K562 (cell line): ENCODE results near the gene SNX33. TPM values are rescaled to one million over a fixed set of nuclear protein-coding genes. Genes with fewer than 3 reads are reported as not detected.
A peak's percentile ranks its signal among the peaks of the same experiment; 100 is the strongest.

Source experiments
- ATAC-seq: fragments of 200-7000 bp; cut with Tn5 transposase; 3 replicates; pipeline ENCODE4 v1.9.1; 2020; ENCODE audit warnings: moderate library complexity
- BruUV-seq: library from RNA; stranded (reverse); fragments of 400-500 nt; replicated peaks from 2 replicates; lab custom pipeline; 2021; lab: Mats Ljungman, UMichigan
- CTCF ChIA-PET: fragments of 300-600 bp; formaldehyde crosslinking; extraction: SDS; loops from one replicate; lab custom pipeline; 2021; ENCODE audit warnings: low intra/inter-chr PET ratio; lab: Yijun Ruan, JAX
- POLR2A ChIA-PET: fragments of 300-600, 350-650 bp; sonication (Branson Sonifier 250); formaldehyde crosslinking; extraction: SDS; loops from one replicate; lab custom pipeline; 2021; ENCODE audit warnings: antibody characterized with exemption, inconsistent platforms; lab: Yijun Ruan, JAX
- DNase-seq, 4 experiments: peaks; one replicate each; pipeline versions ENCODE4 v3.0.0 to v3.0.0-alpha.2; 2011 to 2018; ENCODE audit warnings: low spot score in 3 of 4, mixed read lengths in 3 of 4; ENCODE audit errors: extremely low read depth in 1 of 4
- FAIRE-seq: peaks from 2 replicates; lab custom pipeline; 2011; peaks lifted over from hg19 to GRCh38; lab: Jason Lieb, UNC
- H2AFZ ChIP-seq: 2 replicates; pipeline ENCODE4 v1.6.0; 2011; ENCODE audit warnings: low read depth, low read length, control low read depth, inconsistent platforms
- H3K27ac ChIP-seq: fragments of 200-600 bp; 3 replicates; pipeline ENCODE4 v1.8.0; 2011; ENCODE audit warnings: low read depth, mild to moderate bottlenecking, control low read depth, inconsistent platforms, low read length, moderate library complexity, mixed read lengths; ENCODE audit errors: extremely low read depth
- H3K27me3 ChIP-seq, 2 experiments: fragments of 300-600 bp in 1 of 2; 2 replicates in 1 of 2; 3 replicates in 1 of 2; pipeline versions ENCODE4 v1.6.0 to v1.8.0; 2011; ENCODE audit warnings: inconsistent platforms in 2 of 2, low read length in 2 of 2, mild to moderate bottlenecking in 1 of 2, mixed read lengths in 1 of 2, moderate library complexity in 1 of 2; ENCODE audit not compliant: control insufficient read depth in 2 of 2, insufficient read depth in 2 of 2
- H3K36me3 ChIP-seq: fragments of 300-600 bp; 3 replicates; pipeline ENCODE4 v1.8.0; 2011; ENCODE audit warnings: mild to moderate bottlenecking, low read length, inconsistent platforms; ENCODE audit not compliant: control insufficient read depth, insufficient read depth
- H3K4me1 ChIP-seq, 2 experiments: fragments of 200-600 bp in 1 of 2; replicated peaks in 1 of 2; 2 replicates in 1 of 2; 3 replicates in 1 of 2; pipeline versions ENCODE4 v1.5.1 to v1.8.0; 2011; ENCODE audit warnings: inconsistent platforms in 2 of 2, low read length in 2 of 2, mild to moderate bottlenecking in 1 of 2, mixed read lengths in 1 of 2, moderate library complexity in 1 of 2; ENCODE audit not compliant: control insufficient read depth in 2 of 2, insufficient read depth in 2 of 2
- H3K4me2 ChIP-seq: 2 replicates; pipeline ENCODE4 v1.6.1; 2011; ENCODE audit warnings: low read length, control low read depth, inconsistent platforms, mixed read lengths; ENCODE audit not compliant: insufficient read depth
- H3K4me3 ChIP-seq: fragments of 200-600 bp; sonication (generic), shearing (Covaris generic); 2 replicates; pipeline ENCODE4 v1.5.1; 2016; ENCODE audit warnings: control low read depth, inconsistent platforms
- H3K79me2 ChIP-seq: fragments of 200-600 bp; 3 replicates; pipeline ENCODE4 v1.8.0; 2011; ENCODE audit warnings: low read length, inconsistent platforms; ENCODE audit not compliant: control insufficient read depth, insufficient read depth
- H3K9ac ChIP-seq, 2 experiments: 2 replicates each; pipeline versions ENCODE4 v1.6.0 to v1.6.1; 2011; ENCODE audit warnings: low read depth in 2 of 2, low read length in 2 of 2, control low read depth in 1 of 2, inconsistent platforms in 1 of 2, mild to moderate bottlenecking in 1 of 2, mixed read lengths in 1 of 2; ENCODE audit not compliant: insufficient read depth in 1 of 2
- H3K9me1 ChIP-seq: one replicate; pipeline ENCODE4 v1.6.0; 2011; ENCODE audit warnings: inconsistent platforms, mild to moderate bottlenecking, low read length, moderate library complexity; ENCODE audit not compliant: control insufficient read depth, insufficient read depth
- H3K9me3 ChIP-seq: replicated peaks from 2 replicates; pipeline ENCODE4 v1.5.1; 2011; ENCODE audit warnings: low read depth, low read length, inconsistent platforms; ENCODE audit not compliant: control insufficient read depth, insufficient read depth
- H4K20me1 ChIP-seq: replicated peaks from 2 replicates; pipeline ENCODE4 v1.6.1; 2011; ENCODE audit warnings: low read length, inconsistent platforms, mixed read lengths; ENCODE audit not compliant: control insufficient read depth, insufficient read depth
- ERF ChIP-seq: fragments of 450-650 bp; formaldehyde crosslinking; IDR thresholded peaks from 2 replicates; pipeline ENCODE4 v1.4.0; 2020; ENCODE audit warnings: mild to moderate bottlenecking, mixed read lengths
- EZH2 ChIP-seq: IDR thresholded peaks from 2 replicates; pipeline ENCODE4 v1.6.1; 2012; ENCODE audit warnings: low read depth, mild to moderate bottlenecking, inconsistent platforms, low read length, borderline replicate concordance
- PHF21A ChIP-seq: fragments of 450-650 bp; IDR thresholded peaks from 2 replicates; pipeline ENCODE4 v1.6.1; 2017; ENCODE audit warnings: low read depth, borderline replicate concordance
- TGIF2 ChIP-seq: sonication (generic); formaldehyde crosslinking; IDR thresholded peaks from 2 replicates; pipeline ENCODE4 v1.8.1; 2022; ENCODE audit warnings: mild to moderate bottlenecking, missing genetic modification reagents, moderate library complexity
- WGBS: fragments of 100-300 bp; shearing (Covaris generic); methylation state at CpG from one replicate; pipeline ENCODE4 v1.1.6; 2016; ENCODE audit warnings: low coverage, mixed read lengths; ENCODE audit not compliant: insufficient coverage; ENCODE audit errors: missing lambda C conversion rate; 5-methylcytosine and 5-hydroxymethylcytosine counted together
- in situ Hi-C: fragments of 300-500 bp; cut with MboI; formaldehyde crosslinking; loops from 4 replicates; pipeline ENCODE4 v1.15.0; 2018; ENCODE audit warnings: inconsistent platforms, mixed read lengths
- intact Hi-C: fragments of 100-400 bp; cut with micrococcal nuclease; formaldehyde crosslinking; loops from 2 replicates; pipeline ENCODE4 v1.14.2; 2022
- polyA plus RNA-seq, 8 experiments: library from polyadenylated mRNA; depleted of rRNA in 4 of 8; stranded (reverse) in 5 of 8; unstranded in 3 of 8; fragments of >200 nt; fragmentation: Nextera tagmentation in 2 of 8; fragmentation: Illumina TruSeq in 1 of 8; extraction: Ambion mirVana in 2 of 8; extraction: Trizol in 1 of 8; gene quantifications; 2 replicates each; pipeline versions ENCODE4 v1.2.1 to v1.2.3, GENCODE V29; 2011 to 2014; ENCODE audit warnings: inconsistent platforms in 1 of 8, missing spikeins in 1 of 8
- total RNA-seq, 7 experiments: library from RNA; depleted of rRNA in 6 of 7; stranded (reverse); fragments of >200 nt in 6 of 7; fragmentation: Illumina TruSeq in 2 of 7; extraction: Trizol in 2 of 7; gene quantifications; 2 replicates each; pipeline versions ENCODE4 v1.2.1 to v1.2.3, GENCODE V29; 2011 to 2021; ENCODE audit warnings: low replicate concordance in 1 of 7
- TF ChIP-seq, protein P1 (sequence below): sonication (generic); IDR thresholded peaks from 2 replicates; pipeline ENCODE4 v1.6.1; 2016
- TF ChIP-seq, protein P2 (sequence below): fragments of 250-450 bp; sonication (Bioruptor Pico); IDR thresholded peaks from 2 replicates; pipeline ENCODE4 v1.5.0; 2021; ENCODE audit warnings: mild to moderate bottlenecking, moderate library complexity
- TF ChIP-seq, protein P3 (sequence below), 2 experiments: fragments of 450-650 bp in 1 of 2; sonication (generic) in 1 of 2; formaldehyde crosslinking in 1 of 2; IDR thresholded peaks in 1 of 2; conservative IDR thresholded peaks in 1 of 2; 2 replicates each; pipeline versions ENCODE4 v1.6.1 to v1.8.1; 2016 to 2023; ENCODE audit warnings: mild to moderate bottlenecking in 2 of 2, moderate library complexity in 2 of 2, inconsistent platforms in 1 of 2, missing genetic modification reagents in 1 of 2

The SNX33 gene
- total and polyA plus RNA-seq, 9 of the 15 experiments (the other 6 are each of a cell fraction or from before 2014, with no cell fraction given), result 1.4 to 14.1 (median 8.2) TPM

DNA sequence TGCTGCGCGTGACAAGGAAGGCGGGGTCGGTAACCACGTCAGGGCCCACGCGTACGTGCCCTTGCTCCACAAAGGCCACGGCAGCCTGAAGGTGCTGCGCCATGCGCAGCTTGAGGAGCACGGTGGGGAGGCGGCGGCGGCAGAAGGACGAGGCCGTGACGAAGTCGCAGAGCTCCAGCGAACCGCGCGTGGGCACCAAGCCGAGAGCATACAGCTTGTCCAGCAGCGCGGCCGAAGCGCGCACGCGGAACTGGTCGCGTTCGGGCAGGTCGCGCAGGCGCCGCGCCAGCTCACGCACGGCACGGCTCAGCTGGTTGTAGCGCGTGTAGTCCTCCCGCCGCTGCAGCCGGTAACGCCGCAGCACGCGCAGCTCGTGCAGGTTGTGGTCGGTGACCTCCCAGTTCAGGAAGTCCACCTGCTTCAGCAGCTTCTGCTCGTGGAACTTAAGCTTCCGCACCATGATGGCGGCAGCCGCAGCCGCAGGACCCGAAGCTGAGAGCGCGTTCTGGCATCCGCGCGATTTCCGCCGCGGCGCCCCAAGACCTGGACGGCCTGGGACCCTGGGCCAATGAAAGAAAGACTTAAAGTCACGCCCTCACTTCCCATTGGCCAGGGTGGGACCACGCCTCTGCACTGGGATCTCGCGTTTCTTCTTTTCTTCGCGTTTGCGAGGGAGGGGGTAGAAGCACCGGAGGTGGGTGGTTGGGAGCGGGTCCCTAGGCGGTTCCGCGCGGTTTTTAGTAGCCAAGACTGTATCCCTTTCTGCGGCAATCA is 7.8 kb upstream of the SNX33 start, which contains the start of gene IMP3 (continued):
- no peak for TF ChIP-seq EZH2

DNA sequence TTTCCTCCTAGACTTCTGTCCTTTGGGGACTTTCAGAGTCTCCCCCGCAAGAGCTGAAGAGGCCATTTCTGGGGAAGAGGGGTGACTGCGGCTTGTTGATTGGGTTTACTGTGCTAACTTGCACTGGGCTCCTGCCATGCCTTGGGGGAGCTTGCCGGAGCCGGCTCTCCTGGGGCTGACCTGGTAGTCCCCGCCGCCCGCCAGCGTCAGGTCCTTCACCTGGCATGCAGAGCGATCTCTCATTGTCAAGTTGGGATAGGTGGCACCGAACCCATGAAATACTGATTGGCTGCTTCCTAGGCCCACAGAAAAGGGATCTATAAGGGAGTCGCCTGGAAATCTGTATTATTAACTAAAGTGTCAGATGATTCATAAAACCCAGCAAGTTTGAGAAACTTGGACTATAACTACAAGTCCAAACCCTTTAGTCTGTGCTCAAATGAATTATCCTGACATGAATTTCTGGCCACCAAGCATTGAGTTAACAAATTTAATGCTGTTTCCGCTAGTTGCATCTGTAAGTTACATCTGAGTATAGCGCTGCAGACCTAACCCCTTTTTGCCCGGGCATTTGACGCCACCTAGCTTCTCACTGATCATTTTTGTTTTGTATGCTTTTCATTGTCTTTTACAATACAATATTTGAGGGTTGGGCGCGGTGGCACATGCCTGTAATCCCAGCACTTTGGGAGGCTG is 7.1 kb upstream of the SNX33 start:
- Histone ChIP-seq H3K27me3 (no peaks in the 10 kb centered on the region; a peak in 1 of 5 replicates), H3K4me1 (peaks cover 12 to 28% of the 10 kb centered on the region in 2 experiments), H3K4me2 (peak overlapping the region; percentile 95), H3K9me3 (no peaks in the 10 kb centered on the region), H4K20me1 (peaks cover 9% of the 10 kb centered on the region; the same call in 1 of the 2 replicates), H3K36me3 (peaks cover 15% of the 10 kb centered on the region), H3K9me1 (no peaks in the 10 kb centered on the region), H3K27ac (peak overlapping the region; percentile 86), H3K79me2 (peaks cover 43% of the 10 kb centered on the region), H3K4me3 (peak overlapping the region; percentile 93), H2AFZ (peak overlapping the region; percentile 85), H3K9ac (peak overlapping the region; percentile 80 to 100)
- peak in 2 of 4 experiments; percentile 52 to 73 for DNase-seq
- POLR2A ChIA-PET, result interaction anchor here (0.5 to 4.9 kb wide), 18 partner anchors 10 to 281 kb away, joined by 3 to 60 read pairs (median 4); partner anchors contain the start of genes MAN2C1, SIN3A and SNUPN
- 5% methylated on average over 17 of the region's 17 CpGs for WGBS
- intact Hi-C loops, result loop anchor here (1.0 to 5.0 kb wide), 5 partner anchors 15 to 272 kb away; partner anchors contain the start of genes MAN2C1, SIN3A and SNUPN
- in situ Hi-C loops, result no loop called here
- FAIRE-seq, result peak; percentile 71
- BruUV-seq, result TSS peak; percentile 98
- ATAC-seq, result peak; percentile 54
- CTCF ChIA-PET, result interaction anchor here (0.6 to 2.1 kb wide), 6 partner anchors 15 to 273 kb away, joined by 3 to 10 read pairs (median 6); partner anchors contain the start of genes MAN2C1 and SNUPN
- peak; percentile 42; the same call in 1 of the 2 replicates for TF ChIP-seq ERF
- TF ChIP-seq PHF21A, result no peak
- TF ChIP-seq, protein P1, sequence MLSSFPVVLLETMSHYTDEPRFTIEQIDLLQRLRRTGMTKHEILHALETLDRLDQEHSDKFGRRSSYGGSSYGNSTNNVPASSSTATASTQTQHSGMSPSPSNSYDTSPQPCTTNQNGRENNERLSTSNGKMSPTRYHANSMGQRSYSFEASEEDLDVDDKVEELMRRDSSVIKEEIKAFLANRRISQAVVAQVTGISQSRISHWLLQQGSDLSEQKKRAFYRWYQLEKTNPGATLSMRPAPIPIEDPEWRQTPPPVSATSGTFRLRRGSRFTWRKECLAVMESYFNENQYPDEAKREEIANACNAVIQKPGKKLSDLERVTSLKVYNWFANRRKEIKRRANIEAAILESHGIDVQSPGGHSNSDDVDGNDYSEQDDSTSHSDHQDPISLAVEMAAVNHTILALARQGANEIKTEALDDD, result peak; percentile 75
- TF ChIP-seq, protein P2, sequence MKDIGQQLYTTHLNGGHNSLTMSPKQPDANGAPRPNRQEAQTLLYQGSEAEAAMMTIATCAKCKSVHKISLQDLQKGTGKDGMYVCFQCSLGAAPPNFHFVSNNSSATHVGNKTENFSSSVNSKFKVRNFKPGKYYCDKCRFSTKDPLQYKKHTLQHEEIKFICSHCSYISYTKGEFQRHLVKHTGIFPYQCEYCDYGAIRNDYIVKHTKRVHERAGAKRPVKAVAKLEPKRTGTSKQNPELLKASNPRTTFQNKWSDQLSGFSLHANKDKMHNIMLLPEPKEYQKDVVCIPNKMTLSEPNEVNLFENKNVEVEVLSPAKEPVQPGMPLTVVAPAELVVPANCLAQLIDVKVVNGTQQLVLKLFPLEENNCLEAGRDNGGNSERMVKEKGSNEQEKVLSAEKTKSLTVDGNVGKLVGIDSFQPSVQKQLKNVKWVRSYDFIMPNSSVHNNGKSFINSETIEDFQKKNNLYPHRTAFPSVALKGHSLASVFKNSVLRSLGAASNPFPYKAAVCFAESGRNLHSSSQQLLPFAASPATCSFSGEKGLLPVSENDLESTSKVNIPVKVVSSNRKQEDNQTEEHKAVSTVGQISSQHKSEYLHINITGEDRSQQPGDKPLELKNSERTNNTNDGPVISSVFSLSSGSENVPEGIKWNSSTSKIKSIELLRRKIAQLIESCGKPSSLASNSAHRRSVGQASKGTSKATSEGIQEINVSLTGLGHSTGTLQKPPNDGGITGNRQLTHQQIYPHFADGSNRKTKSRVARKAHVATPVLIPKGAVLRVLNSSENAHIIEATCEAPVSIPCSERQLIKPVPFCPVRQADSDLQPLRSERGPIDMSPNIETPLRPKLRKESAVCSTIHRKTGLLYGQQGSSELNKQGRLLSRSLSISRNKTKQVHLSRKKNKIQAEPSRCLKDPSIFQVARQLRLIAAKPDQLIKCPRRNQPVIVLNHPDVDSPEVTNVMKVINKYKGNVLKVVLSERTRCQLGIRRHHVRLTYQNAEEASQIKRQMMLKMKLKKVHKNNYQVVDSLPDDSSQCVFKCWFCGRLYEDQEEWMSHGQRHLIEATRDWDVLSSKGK (CRISPR knock-in tag), result 0 out of 2 replicates have a peak, but pooled peaks have one; percentile 52
- TF ChIP-seq TGIF2 (CRISPR knock-in tag), result no peak
- TF ChIP-seq, protein P3, sequence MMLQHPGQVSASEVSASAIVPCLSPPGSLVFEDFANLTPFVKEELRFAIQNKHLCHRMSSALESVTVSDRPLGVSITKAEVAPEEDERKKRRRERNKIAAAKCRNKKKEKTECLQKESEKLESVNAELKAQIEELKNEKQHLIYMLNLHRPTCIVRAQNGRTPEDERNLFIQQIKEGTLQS (IDR thresholded peaks at IDR 0.05), result no peak
- TF ChIP-seq, protein P3 (CRISPR knock-in tag; conservative IDR thresholded peaks at IDR 0.05), result 0 out of 2 replicates have a peak, but pooled peaks have one; percentile 20
